Transverse colon (tissue), 3 donors: ENCODE data around the gene PLA1A.

Experiments used
- CTCF ChIP-seq, 5 experiments: fragments of 200-600 bp in 3 of 5; fragments of 450-650 bp in 2 of 5; sonication (generic) in 3 of 5; IDR thresholded peaks; 1 replicate in 2 of 5; 2 replicates in 3 of 5; pipeline ENCODE4 v1.5.1; 2016 to 2017; ENCODE audit warnings: antibody characterized with exemption in 5 of 5, inconsistent platforms in 3 of 5, mild to moderate bottlenecking in 2 of 5, moderate library complexity in 1 of 5
- POLR2A ChIP-seq: fragments of 450-650 bp; IDR thresholded peaks from one replicate; pipeline ENCODE4 v1.6.1; 2016; ENCODE audit warnings: antibody characterized with exemption, mild to moderate bottlenecking, moderate library complexity

- TF ChIP-seq CTCF (IDR thresholded peaks at IDR 0.05) (no peak), POLR2A (no peak)
These were observed 11.7 kb upstream of the PLA1A start for GRCh38 chr3:119585856-119586570.
